HG02610 (cell line): Measurements from ENCODE around the gene CABLES2.

ENCODE experiments used
- ATAC-seq: cut with Tn5 transposase; IDR thresholded peaks from one replicate; pipeline ENCODE4 v1.9.1; 2021; ENCODE audit warnings: mild to moderate bottlenecking, moderate library complexity; ENCODE audit not compliant: unreplicated experiment

The CABLES2 gene

GRCh38 chr20:62361799-62362589 lies 45.1 kb downstream of the CABLES2 start:
- no peak for ATAC-seq

- no peak for ATAC-seq
Measured at GRCh38 chr20:62360854-62361798, 46.0 kb downstream of the CABLES2 start.

- ATAC-seq: no peak
Measured at GRCh38 chr20:62359491-62360121, 47.5 kb downstream of the CABLES2 start.

GRCh38 chr20:62359043-62359490 lies 48.0 kb downstream of the CABLES2 start:
- no peak for ATAC-seq

GRCh38 chr20:62358171-62359042 lies 48.7 kb downstream of the CABLES2 start:
- ATAC-seq: no peak

GRCh38 chr20:62357681-62358080 lies 49.4 kb downstream of the CABLES2 start:
- ATAC-seq: no peak

- no peak for ATAC-seq
Measured at GRCh38 chr20:62357187-62357667, 49.9 kb downstream of the CABLES2 start.

- ATAC-seq: no peak
Measured at GRCh38 chr20:62356589-62357186, 50.4 kb downstream of the CABLES2 start.

GRCh38 chr20:62355878-62356588 lies 51.1 kb downstream of the CABLES2 start:
- ATAC-seq: no peak

- no peak for ATAC-seq
Measured at GRCh38 chr20:62355516-62355877, 51.6 kb downstream of the CABLES2 start.

GRCh38 chr20:62354811-62355341 lies 52.2 kb downstream of the CABLES2 start:
- ATAC-seq: no peak

GRCh38 chr20:62354031-62354808 lies 52.9 kb downstream of the CABLES2 start:
- no peak for ATAC-seq

- no peak for ATAC-seq
Measured at GRCh38 chr20:62353289-62354030, 53.6 kb downstream of the CABLES2 start.

- no peak for ATAC-seq
Measured at GRCh38 chr20:62352402-62353288, 54.4 kb downstream of the CABLES2 start.

GRCh38 chr20:62351469-62352401 lies 55.4 kb downstream of the CABLES2 start:
- no peak for ATAC-seq
